Esophagus muscularis mucosa (tissue), 4 donors: ENCODE results near the gene CTDSP1.

ENCODE experiments used
- EP300 ChIP-seq: sonication (generic); formaldehyde crosslinking; IDR thresholded peaks from one replicate; pipeline ENCODE4 v1.6.1; 2017; ENCODE audit warnings: antibody characterized with exemption
- POLR2A ChIP-seq: fragments of 450-650 bp; IDR thresholded peaks from one replicate; pipeline ENCODE4 v1.6.1; 2017; ENCODE audit warnings: antibody characterized with exemption, moderate library complexity, mild to moderate bottlenecking, low read depth
- POLR2AphosphoS5 ChIP-seq, 2 donors: sonication (generic); formaldehyde crosslinking; IDR thresholded peaks; one replicate each; pipeline ENCODE4 v1.6.1; 2017; ENCODE audit warnings: antibody characterized with exemption in 2 of 2
- TF ChIP-seq, protein P1 (sequence below), 3 experiments: fragments of 200-600 bp in 2 of 3; fragments of 450-650 bp in 1 of 3; sonication (generic) in 2 of 3; IDR thresholded peaks; one replicate each; pipeline ENCODE4 v1.5.1; 2017 to 2019; ENCODE audit warnings: antibody characterized with exemption in 3 of 3, mild to moderate bottlenecking in 2 of 3, moderate library complexity in 1 of 3

DNA sequence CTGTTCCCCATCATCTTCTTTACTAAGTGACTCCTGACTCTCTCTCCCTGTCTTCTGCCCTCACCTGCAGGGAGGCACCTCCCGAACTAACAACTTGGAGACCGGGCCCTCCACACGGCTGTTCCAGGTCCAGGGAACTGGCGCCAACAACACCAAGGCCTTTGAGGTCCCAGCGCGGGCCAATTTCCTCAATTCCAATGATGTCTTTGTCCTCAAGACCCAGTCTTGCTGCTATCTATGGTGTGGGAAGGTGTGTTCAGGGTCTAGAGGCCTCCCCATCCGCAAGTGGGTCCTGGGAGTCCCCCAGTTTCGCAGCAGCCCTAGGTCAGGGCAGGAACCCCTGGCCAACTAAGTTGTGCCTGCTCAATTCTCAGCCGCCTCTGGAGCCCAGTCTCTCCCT lies 34.8 kb downstream of the CTDSP1 start:
- TF ChIP-seq POLR2A (no peak), POLR2AphosphoS5 (IDR thresholded peaks at IDR 0.05) (no peak), EP300 (no peak)
- TF ChIP-seq, protein P1, sequence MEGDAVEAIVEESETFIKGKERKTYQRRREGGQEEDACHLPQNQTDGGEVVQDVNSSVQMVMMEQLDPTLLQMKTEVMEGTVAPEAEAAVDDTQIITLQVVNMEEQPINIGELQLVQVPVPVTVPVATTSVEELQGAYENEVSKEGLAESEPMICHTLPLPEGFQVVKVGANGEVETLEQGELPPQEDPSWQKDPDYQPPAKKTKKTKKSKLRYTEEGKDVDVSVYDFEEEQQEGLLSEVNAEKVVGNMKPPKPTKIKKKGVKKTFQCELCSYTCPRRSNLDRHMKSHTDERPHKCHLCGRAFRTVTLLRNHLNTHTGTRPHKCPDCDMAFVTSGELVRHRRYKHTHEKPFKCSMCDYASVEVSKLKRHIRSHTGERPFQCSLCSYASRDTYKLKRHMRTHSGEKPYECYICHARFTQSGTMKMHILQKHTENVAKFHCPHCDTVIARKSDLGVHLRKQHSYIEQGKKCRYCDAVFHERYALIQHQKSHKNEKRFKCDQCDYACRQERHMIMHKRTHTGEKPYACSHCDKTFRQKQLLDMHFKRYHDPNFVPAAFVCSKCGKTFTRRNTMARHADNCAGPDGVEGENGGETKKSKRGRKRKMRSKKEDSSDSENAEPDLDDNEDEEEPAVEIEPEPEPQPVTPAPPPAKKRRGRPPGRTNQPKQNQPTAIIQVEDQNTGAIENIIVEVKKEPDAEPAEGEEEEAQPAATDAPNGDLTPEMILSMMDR (IDR thresholded peaks at IDR 0.05), result no peak
